ENCODE measurements around the gene CFAP58.
A peak's percentile ranks its signal among the peaks of the same experiment; 100 is the strongest.

The CFAP58 gene, protein sequence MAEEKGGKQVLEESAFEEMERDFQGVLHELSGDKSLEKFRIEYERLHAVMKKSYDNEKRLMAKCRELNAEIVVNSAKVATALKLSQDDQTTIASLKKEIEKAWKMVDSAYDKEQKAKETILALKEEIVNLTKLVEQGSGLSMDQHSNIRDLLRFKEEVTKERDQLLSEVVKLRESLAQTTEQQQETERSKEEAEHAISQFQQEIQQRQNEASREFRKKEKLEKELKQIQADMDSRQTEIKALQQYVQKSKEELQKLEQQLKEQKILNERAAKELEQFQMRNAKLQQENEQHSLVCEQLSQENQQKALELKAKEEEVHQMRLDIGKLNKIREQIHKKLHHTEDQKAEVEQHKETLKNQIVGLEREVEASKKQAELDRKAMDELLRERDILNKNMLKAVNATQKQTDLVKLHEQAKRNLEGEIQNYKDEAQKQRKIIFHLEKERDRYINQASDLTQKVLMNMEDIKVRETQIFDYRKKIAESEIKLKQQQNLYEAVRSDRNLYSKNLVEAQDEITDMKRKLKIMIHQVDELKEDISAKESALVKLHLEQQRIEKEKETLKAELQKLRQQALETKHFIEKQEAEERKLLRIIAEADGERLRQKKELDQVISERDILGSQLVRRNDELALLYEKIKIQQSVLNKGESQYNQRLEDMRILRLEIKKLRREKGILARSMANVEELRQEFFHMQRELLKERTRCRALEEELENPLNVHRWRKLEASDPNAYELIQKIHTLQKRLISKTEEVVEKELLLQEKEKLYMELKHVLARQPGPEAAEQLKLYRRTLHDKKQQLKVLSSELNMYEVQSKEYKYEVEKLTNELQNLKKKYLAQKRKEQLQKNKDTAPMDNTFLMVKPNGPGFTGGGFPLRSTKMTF

GRCh38 chr10:104353325-104354048 lies at the start of gene CFAP58:
Gene CFAP58, plus strand, starts transcription at chr10:104353833. Its CDS starts 65 bp downstream, at chr10:104353898.
- peak; percentile 75 to 80 for DNase-seq (ENCODE audit: low read depth in 2 of 2)

DNA sequence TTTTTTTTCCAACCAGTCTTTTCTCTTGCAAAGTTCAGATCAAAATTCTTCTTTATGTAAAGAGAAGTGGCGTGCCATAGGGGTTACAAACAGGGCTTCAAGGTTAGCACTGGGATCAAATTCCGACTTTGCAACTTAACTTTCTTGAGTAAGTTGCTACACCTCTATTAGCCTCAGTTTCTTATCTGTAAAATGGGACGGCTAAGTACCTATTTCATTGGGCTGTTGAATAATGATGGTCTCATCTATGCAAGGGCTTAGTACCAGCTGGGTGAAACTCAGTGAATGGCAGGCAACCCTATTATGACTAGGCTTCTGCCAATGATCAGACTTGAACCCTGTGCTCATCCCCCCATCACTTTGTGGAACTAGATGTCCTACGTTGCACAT lies 49.3 kb upstream of the CFAP58 start:
- DNase-seq (ENCODE audit: low read depth in 2 of 2), result no peak

DNA sequence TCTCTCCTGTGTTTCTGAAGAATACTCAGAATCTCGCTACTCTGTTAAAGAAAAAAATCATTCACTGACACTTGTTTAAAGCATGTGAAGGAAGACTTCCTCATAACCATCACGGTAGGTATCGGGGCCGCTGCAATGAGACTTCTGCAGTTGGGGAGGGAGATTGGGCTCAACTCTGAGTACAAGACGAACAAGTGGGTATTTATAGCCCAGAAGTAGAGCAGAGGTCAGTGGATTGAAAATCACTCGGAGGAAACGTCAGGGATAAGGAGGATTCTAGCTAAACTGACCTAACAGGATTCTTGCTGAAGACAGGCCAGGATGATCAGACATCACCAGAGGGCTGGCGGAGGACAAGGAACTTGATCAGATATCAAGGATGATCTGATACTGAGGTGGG lies 48.7 kb upstream of the CFAP58 start:
- no peak for DNase-seq (ENCODE audit: low read depth in 2 of 2)

DNA sequence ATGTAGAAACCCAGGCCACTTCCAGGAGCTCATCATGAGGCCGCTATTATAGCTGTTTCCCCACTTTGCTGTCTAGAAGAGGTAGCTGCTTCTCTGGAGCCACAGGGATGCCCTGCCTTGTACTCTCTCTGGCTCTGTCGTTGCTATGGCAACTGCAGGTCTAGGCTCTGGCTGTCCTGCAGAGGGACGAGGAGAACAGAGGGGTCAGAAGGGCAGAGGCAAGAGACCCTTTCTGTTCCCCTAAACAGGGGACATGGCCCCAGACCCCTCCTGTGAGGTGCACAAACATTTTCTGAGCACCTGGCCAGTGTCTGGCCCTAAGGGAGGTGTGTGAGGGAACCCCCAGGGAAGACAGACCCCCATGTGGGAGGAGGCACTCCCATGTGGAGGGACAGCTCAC lies 46.7 kb upstream of the CFAP58 start:
- no peak for DNase-seq (ENCODE audit: low read depth in 2 of 2)

DNA sequence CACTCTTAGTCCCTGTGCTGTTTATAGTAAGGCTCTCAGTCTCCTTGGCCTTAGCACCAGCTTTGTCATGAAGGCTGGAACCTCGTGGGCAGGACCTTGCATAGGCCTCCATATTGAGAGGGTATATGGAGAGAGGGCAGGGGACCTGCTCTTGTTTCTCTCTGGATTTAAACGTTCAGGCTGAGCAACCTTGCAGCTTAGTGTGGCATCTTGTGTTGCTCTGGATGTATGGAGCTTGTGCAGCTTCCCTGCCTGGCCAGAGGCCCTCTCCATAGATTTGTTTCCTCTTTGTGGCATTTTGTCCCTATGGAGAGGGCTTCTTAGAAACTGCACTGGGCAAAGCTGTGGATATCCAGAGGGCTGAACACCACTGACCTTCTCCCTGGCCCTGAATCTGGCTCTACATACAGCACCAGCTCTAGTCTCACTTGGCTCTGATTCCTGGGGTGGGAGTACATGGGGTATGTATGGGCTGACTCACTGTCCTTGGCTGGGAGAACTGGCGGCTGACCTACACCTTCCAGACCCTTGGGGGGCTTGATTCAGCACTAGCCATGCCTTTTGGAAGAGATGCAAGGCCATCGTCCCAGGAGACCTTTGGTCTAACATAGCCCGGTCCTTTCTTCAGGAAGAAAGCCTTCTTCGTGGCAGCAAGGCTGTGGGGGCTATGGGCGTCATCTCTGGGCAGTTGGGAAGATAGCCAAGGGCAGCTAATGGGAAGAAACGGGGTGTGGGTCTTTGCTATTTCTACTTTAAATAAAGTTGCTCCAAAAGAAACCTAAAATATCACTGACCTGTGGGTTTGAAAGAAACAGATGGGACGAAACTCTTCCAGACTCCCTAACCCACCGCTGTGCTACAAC lies 45.8 kb upstream of the CFAP58 start:
- no peak for DNase-seq (ENCODE audit: low read depth in 2 of 2)

GRCh38 chr10:104308439-104308903 lies 45.2 kb upstream of the CFAP58 start:
- DNase-seq (ENCODE audit: low read depth in 2 of 2), result no peak

DNA sequence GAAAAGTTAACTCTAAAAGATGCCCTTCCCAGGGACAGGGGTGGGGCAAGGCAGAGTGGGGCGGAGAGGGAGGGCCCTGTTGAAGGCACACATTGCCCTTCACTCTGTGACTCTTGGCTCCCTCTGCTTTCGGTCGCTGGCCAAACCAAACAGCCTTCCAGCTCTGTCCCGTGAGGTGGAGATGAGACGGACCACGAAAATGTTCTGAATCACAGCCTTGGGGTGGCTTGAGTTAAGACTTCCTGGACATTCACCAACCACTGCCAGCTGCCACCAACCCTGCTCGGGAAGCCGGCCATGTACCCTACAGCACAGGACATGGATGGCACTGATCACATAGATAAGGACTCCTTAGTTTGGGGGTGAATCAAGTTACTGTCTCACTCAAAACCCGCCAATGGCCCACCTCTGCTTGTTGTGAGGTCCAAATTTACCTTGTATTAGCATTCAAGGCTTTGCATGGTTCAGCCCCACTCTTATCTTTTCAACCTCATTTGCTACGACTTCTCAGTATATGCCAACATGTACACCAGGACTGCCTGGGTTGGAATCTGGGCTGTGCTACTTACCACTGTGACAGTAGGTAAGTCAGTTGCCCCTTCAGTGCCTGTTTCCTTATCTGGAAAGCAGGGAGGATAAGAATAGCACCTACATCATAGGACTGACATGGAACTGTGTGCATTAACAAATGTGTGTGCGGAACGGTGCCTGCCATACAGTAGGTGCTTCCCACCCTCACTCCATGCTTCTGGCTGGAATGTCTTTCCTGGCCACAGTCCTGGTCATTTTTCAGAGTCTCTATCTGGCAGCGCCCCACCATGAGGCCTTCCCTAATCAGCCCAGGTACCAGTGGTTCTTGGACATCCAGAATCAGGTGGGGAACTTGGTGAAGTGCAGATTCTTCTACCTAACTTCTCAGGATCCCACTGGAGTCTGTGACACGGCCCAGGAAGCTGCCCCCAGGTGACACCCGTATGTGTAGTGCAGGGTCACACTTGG lies 43.4 kb upstream of the CFAP58 start:
- no peak for DNase-seq (ENCODE audit: low read depth in 2 of 2)

DNA sequence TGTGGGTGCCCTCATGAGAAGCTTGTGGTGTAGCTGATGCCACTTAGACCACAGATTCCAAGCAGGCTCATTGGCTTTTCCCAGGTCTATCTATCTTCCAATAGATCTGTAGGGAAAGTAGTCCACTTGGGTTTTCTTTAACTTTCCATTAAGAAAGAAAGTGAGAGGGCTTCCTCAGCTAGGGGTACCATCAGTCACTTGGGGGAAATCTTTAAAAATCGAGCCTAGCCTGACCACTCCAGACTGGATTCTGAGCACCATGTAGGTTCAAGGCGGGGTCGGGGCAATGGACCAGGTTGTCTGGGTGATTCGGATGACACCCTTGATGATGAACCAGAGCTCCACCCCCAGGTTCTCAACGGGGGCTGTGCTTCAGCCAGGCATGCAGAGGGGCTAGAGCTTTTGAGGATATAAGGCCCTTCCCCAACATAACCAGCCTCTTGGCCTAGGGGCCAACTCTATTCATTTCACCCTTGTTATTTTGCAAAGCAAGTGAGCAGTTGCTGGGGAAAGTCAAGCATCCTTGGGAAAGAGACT lies 42.4 kb upstream of the CFAP58 start:
- DNase-seq (ENCODE audit: low read depth in 2 of 2), result no peak

GRCh38 chr10:104314591-104315485 lies 38.8 kb upstream of the CFAP58 start:
- DNase-seq (ENCODE audit: low read depth in 2 of 2), result no peak

- no peak for DNase-seq (ENCODE audit: low read depth in 2 of 2)
These were observed 38.1 kb upstream of the CFAP58 start for GRCh38 chr10:104315486-104315921.

DNA sequence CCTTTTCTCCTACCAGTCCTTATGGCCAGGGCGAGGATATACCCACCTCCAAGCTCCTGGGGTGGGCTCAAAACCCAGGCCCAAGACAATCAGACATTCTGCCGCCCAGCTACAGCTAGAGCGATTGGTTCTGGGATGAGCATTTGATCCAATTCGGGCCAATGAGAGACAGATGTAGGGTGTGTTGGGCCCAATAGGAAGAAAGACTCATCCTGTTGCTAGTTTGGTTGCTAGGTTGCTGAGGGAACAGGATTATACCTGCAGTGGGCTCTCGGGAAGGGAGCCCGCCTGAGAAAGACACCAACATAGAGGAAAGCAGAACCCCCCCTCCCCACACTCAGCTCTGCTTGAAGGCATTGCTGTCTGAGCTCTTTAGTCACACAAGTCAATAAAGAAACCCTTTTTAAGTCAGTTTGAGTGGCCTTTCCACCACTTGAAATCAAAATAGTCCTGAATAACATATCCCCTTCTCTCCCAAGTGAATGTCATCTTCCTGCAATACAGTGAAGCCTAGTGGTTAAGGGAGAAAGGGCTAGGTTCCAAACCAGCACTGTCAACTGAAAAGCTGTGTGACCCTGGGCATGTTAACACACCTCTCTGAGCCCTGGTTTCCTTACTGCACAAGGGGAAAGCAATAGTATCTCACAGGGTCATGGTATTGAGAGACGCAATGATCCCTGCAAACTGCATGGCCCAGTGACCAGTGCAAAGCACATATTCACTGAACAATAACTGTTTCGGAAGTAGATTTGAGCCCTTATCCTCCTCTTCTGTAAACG lies 37.1 kb upstream of the CFAP58 start:
- no peak for DNase-seq (ENCODE audit: low read depth in 2 of 2)

- no peak for DNase-seq (ENCODE audit: low read depth in 2 of 2)
These were observed 36.3 kb upstream of the CFAP58 start for GRCh38 chr10:104317269-104317710.

DNA sequence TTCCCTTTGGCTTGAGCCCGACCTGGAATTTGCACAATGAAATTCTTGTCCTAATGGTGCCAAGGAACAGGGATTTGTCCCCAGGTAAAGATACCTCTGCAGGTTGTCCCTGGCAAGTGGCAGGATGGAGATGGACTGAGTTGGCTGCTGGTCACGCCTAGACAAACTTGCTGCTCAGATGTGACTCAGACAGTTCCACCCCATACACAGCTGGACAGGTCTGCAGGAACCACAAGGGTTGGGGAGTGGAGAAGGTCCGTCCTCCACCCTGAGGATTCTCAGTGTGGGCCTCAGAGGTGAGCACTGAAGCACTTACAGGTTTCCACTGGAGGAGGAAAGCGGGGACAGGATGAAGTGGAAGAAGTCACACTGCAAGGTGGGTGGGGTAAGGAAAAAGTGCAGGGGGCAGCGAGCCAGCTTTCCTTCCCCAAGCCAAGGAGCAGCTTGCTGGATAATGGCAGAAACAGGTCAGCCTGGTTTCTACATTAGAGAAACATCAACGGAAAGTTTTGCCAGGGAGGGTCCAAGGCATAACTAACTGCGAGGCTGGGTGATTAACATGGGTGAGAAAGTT lies 35.8 kb upstream of the CFAP58 start:
- DNase-seq (ENCODE audit: low read depth in 2 of 2), result no peak

DNA sequence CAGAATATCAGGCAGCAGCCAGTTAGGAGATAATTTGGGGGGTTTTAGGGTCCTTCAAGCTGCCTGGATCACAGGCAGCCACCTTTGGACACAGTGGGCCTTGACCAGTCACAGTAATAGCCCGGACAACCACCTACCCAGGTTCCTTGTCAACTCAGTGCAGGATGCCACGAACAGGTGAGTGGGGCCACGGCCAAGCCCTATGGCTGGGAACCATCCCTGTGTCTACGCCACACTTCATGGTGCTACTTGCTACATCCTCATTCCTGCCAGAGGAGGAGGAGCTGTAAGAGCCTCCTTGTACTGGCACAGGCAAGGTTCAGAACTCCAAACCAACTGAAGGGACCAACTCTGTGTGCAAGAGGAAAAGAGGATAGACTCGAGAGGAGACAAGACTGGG lies 35.3 kb upstream of the CFAP58 start:
- no peak for DNase-seq (ENCODE audit: low read depth in 2 of 2)

- DNase-seq (ENCODE audit: low read depth in 2 of 2), result no peak
These were observed 34.6 kb upstream of the CFAP58 start for GRCh38 chr10:104318810-104319741.

- no peak for DNase-seq (ENCODE audit: low read depth in 2 of 2)
These were observed 32.4 kb upstream of the CFAP58 start for GRCh38 chr10:104321226-104321625.

Data from stimulated activated CD4-positive, alpha-beta T cell treated with anti-CD3 and anti-CD28 coated beads, Interleukin-1b, Interleukin-23, amount 100 ng/mL, for 1 hour (primary cell).